NCI-H2107 treated with DMSO at 0.1 percent for 48 hours (cell line): ENCODE measurements around the gene FLAD1.
A peak's percentile ranks its signal among the peaks of the same experiment; 100 is the strongest.
"Not testable (repeated sequence)": the region's sequence is repeated elsewhere in the genome, so short reads cannot be mapped to it uniquely, and the experiment has no call there.

Experiments used
- DNase-seq: peaks from one replicate; lab custom pipeline; 2025; ENCODE audit not compliant: unreplicated experiment; lab: John Stamatoyannopoulos, UW

FLAD1 gene

GRCh38 chr1:154967331-154967950 lies 15.7 kb upstream of the FLAD1 start:
- DNase-seq = no peak

GRCh38 chr1:154968731-154969130 lies 14.4 kb upstream of the FLAD1 start:
- no peak for DNase-seq

- no peak for DNase-seq
Observed at GRCh38 chr1:154969246-154969645, 13.9 kb upstream of the FLAD1 start.

- DNase-seq = no peak
Observed at GRCh38 chr1:154969860-154970452, 13.2 kb upstream of the FLAD1 start.

- DNase-seq = no peak
Observed at GRCh38 chr1:154970631-154971340, 12.4 kb upstream of the FLAD1 start, which contains the start of gene SHC1. TSS of gene SHC1 (minus strand) at chr1:154970747. CDS start at chr1:154970526, 221 bp downstream.

GRCh38 chr1:154971341-154971998 lies 11.7 kb upstream of the FLAD1 start:
- no peak for DNase-seq

- DNase-seq = no peak
Observed at GRCh38 chr1:154972213-154972516, 11.0 kb upstream of the FLAD1 start.

- DNase-seq = no peak
Observed at GRCh38 chr1:154972517-154973343, 10.4 kb upstream of the FLAD1 start.

GRCh38 chr1:154973344-154974101 lies 9.6 kb upstream of the FLAD1 start:
- peak; percentile 92 for DNase-seq

- peak; percentile 100 for DNase-seq
Observed at GRCh38 chr1:154974102-154974807, 8.9 kb upstream of the FLAD1 start, which contains the start of gene CKS1B. TSS of gene CKS1B (plus strand) at chr1:154974681. CDS start at chr1:154974746, 65 bp downstream.

GRCh38 chr1:154974808-154975408 lies 8.2 kb upstream of the FLAD1 start:
- DNase-seq = peak; percentile 99

- DNase-seq = no peak
Observed at GRCh38 chr1:154975409-154976059, 7.6 kb upstream of the FLAD1 start.

GRCh38 chr1:154977762-154978161 lies 5.4 kb upstream of the FLAD1 start:
- DNase-seq = not testable (repeated sequence)

GRCh38 chr1:154978360-154978759 lies 4.8 kb upstream of the FLAD1 start:
- no peak for DNase-seq

GRCh38 chr1:154982341-154982740 lies 803 bp upstream of the FLAD1 start:
- peak; percentile 33 for DNase-seq

- no peak for DNase-seq
Observed at GRCh38 chr1:154983776-154984466, 777 bp downstream of the FLAD1 start.

- DNase-seq = not testable (repeated sequence)
Observed at GRCh38 chr1:154986736-154987135, 3.6 kb downstream of the FLAD1 start.

GRCh38 chr1:154987326-154987725 lies 4.2 kb downstream of the FLAD1 start:
- DNase-seq = no peak
